HG02970 (cell line): Measurements from ENCODE around the gene MRPL48.
"Not testable (repeated sequence)": the region's sequence is repeated elsewhere in the genome, so short reads cannot be mapped to it uniquely, and the experiment has no call there.

Source experiments
- ATAC-seq: cut with Tn5 transposase; IDR thresholded peaks from one replicate; pipeline ENCODE4 v1.9.1; 2021; ENCODE audit warnings: mild to moderate bottlenecking, moderate library complexity, moderate number of reproducible peaks; ENCODE audit not compliant: unreplicated experiment, low FRiP score

The MRPL48 gene

DNA sequence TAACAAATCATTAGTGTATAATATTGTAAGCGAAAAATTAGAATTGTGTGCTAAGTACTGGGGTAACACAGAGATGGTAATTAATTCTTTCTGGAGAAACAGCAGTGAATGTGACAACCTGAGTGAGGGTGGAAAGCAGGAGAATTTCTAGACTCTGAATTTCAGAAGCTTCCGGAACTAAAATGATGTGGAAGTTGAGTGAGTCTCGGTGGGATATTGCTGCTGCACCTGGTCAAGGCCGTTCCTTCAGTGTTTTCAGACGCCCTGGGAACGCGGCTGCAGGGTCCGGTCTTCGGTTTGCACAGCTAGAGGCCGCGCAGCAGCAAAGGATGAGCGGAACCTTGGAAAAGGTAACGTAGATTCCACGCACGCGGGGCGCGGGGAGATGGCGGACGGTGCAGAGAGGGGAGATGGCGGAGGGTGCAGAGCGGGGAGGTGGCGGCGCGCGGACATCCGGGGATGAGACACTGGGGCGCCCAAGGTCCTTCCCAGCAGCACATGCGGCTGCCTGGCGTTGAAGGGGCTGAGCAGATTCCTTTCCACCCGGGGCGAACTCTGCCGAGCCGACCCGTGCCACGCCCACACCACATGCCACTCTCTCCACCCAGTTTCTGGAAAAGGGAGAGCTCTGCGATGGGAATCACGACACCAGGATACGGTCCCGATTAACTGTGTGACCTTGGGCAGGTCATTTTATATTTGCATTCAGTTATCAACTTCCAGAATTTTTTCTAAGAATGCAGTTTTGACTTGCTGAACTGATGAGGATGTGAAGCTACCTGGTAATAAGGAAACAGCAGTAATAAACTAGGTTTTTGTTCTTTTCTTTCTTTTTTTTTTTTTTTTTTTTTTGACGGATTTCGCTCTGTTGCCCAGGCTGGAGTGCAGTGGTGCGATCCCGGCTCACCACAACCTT is at the start of gene MRPL48:
MRPL48 (plus strand) TSS at position 232 of the 916 bp plus-strand sequence; CDS start at position 330, 98 bp downstream.
- ATAC-seq = peak; percentile 83

GRCh38 chr11:73743045-73743444 is 44.6 kb upstream of the MRPL48 start:
- ATAC-seq = no peak

DNA sequence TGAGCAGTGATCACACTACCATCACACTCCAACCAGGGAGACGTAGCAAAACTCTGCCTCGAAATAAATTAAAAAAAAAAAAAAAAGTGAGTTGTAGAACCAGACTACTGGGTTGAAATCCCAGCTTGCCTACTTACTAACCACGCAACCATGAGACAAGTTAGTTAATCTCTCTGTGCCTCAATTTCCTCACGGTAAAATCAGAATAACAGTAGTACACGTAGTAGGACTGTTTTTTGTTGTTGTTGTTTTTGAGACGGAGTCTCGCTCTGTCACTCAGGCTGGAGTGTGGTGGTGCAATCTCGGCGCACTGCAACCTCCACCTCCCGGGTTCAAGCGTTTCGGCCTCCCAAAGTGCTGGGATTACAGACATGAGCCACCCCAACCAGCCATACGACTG is 41.0 kb upstream of the MRPL48 start:
- no peak for ATAC-seq

GRCh38 chr11:73747762-73748161 is 39.9 kb upstream of the MRPL48 start:
- ATAC-seq = no peak

- ATAC-seq = no peak
Observed at GRCh38 chr11:73748300-73748699, 39.4 kb upstream of the MRPL48 start.

DNA sequence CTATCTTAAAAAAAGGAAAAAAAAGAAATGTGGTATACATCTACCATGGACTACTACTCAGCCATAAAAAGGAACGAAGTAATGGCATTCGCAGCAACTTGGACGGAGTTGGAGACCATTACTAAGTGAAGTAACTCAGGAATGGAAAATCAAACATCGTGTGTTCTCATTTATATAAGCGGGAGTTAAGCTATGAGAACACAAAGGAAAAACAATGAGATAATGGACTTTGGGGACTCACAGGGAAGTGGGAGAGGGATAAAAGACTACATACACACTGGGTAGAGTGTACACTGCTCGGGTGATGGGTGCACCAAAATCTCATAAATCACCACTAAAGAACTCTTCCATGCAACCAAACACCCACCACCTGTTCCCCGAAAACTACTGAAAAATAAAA is 38.6 kb upstream of the MRPL48 start:
- ATAC-seq = no peak

GRCh38 chr11:73750228-73750627 is 37.4 kb upstream of the MRPL48 start:
- no peak for ATAC-seq

GRCh38 chr11:73750862-73751261 is 36.8 kb upstream of the MRPL48 start:
- not testable (repeated sequence) for ATAC-seq

- ATAC-seq = no peak
Observed at GRCh38 chr11:73752216-73752867, 35.3 kb upstream of the MRPL48 start.

- no peak for ATAC-seq
Observed at GRCh38 chr11:73752903-73753302, 34.8 kb upstream of the MRPL48 start.

GRCh38 chr11:73753938-73754337 is 33.7 kb upstream of the MRPL48 start:
- no peak for ATAC-seq

- ATAC-seq = no peak
Observed at GRCh38 chr11:73755670-73756069, 32.0 kb upstream of the MRPL48 start.

DNA sequence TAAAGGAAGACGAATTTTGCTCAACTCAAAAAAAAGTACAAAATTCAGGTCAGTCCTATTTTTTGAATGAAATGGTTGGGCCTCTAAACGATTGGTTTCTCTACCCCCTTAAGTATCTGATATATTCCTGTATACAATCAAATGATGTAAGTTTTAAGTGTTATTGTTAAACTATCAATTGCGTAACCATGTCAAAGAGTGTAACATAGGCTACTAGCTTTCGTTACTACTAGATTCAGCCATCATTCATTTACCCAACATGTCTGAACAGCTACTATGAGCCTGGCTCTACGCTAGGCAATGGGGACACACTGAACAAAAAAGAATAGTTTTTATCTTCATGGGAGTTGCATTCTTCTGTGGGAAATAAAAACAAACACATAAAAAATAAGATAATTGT is 30.1 kb upstream of the MRPL48 start:
- no peak for ATAC-seq

GRCh38 chr11:73758451-73758850 is 29.2 kb upstream of the MRPL48 start:
- ATAC-seq = no peak

DNA sequence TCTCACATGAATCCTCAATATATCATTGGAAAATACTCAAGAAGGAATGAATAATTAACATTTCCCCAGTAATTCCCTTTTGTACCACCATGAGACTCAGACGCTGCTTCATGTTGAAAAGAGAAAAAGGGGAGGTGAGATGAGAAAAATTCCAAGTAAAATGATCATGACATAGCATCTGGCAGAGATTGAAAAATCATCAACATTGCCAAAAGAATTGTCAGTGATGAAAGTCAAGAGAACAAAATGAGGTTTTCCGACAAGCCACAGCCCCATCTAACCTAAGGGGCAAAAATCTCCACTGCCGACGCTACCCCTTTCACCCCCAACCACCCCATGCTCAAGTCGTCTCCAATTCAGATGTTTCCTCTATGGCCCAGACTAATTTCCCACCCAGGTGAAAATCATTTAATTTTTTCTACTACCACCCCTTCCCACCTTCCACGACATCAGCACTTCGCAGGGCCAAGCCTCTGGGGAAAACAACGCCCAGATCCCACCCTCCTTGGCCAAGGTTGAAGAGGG is 28.0 kb upstream of the MRPL48 start:
- ATAC-seq = no peak

- no peak for ATAC-seq
Observed at GRCh38 chr11:73760135-73760678, 27.5 kb upstream of the MRPL48 start.

GRCh38 chr11:73760679-73761402 is 26.8 kb upstream of the MRPL48 start, which contains the start of gene RAB6A:
Gene RAB6A (minus strand): TSS chr11:73761074. CDS start chr11:73760635, 439 bp downstream.
- ATAC-seq = peak; percentile 96

- no peak for ATAC-seq
Observed at GRCh38 chr11:73761403-73761945, 26.2 kb upstream of the MRPL48 start.

- ATAC-seq = no peak
Observed at GRCh38 chr11:73762732-73763131, 24.9 kb upstream of the MRPL48 start.

GRCh38 chr11:73766763-73767162 is 20.9 kb upstream of the MRPL48 start:
- ATAC-seq = no peak
